Peyer's patch (tissue), 4 donors: ENCODE data around the gene RUNX1.

Source experiments
- CTCF ChIP-seq, 6 experiments: fragments of 450-650 bp in 4 of 6; fragments of 200-600 bp in 2 of 6; sonication (generic) in 1 of 6; IDR thresholded peaks; one replicate each; pipeline ENCODE4 v1.5.1; 2017 to 2019; ENCODE audit warnings: antibody characterized with exemption in 6 of 6, mild to moderate bottlenecking in 3 of 6, moderate library complexity in 1 of 6
- POLR2A ChIP-seq, 2 donors: fragments of 450-650 bp; IDR thresholded peaks; one replicate each; pipeline ENCODE4 v1.5.1; 2017; ENCODE audit warnings: antibody characterized with exemption in 2 of 2, mild to moderate bottlenecking in 2 of 2, moderate library complexity in 2 of 2

GRCh38 chr21:35014302-35015041 is 34.6 kb downstream of the RUNX1 start:
- TF ChIP-seq POLR2A (IDR thresholded peaks at IDR 0.05) (no peak), CTCF (IDR thresholded peaks at IDR 0.05) (no peak)
